CD4-positive, alpha-beta T cell treated with Interleukin-15 for 1 hour (primary cell): ENCODE data around the gene CBX8.

Experiments used
- DNase-seq: peaks from one replicate; pipeline ENCODE4 v3.0.0-alpha.2; 2020

CBX8 gene

DNA sequence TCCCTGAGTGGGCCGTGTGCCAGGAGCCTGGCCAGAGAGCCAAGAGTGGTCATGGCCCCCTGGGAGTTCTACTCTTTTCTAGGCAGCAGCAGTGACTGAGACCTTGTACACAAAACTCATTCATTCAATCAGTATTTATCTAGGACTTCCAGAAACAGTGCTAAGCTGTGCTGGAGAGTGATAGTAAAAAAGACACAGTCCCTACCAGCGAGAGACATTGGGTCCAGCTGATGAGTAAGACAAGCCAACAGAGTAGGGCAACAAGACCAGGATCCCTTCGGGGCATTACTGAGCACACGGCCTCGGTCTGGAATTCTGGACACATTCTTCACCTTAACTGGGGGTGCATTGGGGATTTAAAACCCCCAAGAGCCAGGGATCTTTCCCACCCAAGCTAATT, 22.2 kb upstream of the CBX8 start:
- no peak for DNase-seq

- DNase-seq: no peak
These were observed 21.3 kb upstream of the CBX8 start for GRCh38 chr17:79818026-79818758.

- DNase-seq: no peak
These were observed 19.1 kb upstream of the CBX8 start for GRCh38 chr17:79815836-79816461.

GRCh38 chr17:79814974-79815835, 18.3 kb upstream of the CBX8 start:
- DNase-seq: no peak

- DNase-seq: no peak
These were observed 17.5 kb upstream of the CBX8 start for GRCh38 chr17:79814127-79814973.

GRCh38 chr17:79813297-79814126, 16.6 kb upstream of the CBX8 start:
- DNase-seq: no peak

DNA sequence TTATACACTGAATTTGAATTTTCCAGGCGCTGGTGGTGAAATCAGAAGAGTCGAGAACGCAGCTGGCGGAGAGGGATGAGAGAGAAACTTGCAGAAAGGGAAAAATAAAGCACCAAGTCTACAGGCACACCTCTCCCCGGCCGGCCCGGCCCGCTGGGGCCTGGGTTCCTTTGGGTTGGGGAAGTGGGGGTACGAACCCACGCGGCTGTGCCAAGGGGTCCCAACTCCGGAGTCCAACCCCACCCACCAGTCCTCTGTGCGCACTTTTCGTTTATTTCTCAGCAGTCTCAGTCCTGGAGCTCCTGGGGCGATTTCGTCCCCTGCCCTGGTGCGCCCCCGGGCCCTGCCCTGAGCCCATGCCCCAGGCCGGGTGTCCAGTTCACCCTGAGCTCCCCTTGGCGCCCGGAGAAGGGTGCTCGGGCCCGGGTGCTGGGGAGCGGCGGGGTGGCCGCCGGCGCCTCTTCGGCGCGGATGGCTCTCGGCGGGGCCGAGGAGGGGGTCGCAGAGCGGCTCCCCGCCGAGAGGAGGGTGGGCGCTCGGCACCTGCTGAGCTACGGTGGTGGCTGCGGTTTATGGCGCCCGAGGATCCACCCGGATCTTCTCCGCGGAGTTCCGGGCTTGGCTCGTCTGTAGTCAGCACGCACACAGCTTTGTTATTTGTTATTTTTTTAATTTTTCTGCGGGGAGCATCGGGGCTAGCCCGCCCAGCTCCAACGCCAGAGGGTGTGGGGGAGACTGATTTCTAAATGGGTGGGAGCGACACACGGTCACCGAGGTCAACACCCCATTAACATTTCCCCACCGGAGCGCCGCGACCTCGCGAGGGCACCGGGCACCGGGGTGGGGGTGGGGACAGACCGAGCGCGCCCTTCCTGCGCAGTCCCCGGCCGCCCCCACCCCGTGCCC, 15.7 kb upstream of the CBX8 start:
- DNase-seq: no peak

GRCh38 chr17:79811868-79812352, 15.0 kb upstream of the CBX8 start:
- no peak for DNase-seq

DNA sequence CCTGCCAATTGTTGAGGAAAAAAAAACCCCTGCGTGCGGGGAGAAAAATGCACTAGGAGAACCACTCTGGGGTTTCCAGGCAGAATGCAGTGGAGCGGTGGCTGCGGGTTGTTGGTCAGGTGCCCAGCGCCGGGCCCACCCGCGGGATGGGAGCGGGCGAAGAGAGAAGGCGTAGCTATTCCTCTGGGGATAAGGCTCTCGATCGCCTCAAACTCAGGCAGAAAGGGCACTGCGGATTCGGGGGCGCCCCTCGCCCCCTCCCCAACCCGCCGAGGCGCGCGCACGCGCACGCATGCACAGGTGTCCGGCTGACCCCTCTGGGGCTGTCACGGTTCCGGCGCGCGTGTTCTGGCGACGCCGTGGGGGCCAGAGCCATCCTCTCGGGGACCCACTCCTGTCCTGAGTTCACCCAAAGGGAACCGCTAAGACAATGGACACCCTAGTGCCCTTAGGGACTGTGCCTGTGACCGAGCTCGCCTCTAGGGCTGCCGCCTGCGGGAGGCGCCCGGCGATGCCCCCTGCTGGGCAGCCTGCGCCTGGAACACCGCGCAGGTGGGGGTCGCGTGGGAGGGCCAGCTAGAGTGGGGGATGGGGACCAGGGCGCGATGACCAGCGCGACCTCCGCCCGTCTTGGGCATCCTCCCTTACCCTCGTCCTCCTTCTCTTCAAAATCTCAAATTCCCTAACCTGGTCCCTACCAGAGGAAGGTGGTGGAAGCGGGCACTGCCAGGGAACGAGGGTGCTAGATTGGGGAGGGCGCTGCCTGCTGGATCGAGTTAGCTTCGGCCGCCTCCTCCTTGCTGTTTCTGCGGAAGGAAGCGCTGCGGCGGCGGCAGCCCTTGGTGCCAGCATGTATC, 14.4 kb upstream of the CBX8 start:
- DNase-seq: no peak

- DNase-seq: peak; percentile 84
These were observed 13.5 kb upstream of the CBX8 start for GRCh38 chr17:79810130-79811010.

DNA sequence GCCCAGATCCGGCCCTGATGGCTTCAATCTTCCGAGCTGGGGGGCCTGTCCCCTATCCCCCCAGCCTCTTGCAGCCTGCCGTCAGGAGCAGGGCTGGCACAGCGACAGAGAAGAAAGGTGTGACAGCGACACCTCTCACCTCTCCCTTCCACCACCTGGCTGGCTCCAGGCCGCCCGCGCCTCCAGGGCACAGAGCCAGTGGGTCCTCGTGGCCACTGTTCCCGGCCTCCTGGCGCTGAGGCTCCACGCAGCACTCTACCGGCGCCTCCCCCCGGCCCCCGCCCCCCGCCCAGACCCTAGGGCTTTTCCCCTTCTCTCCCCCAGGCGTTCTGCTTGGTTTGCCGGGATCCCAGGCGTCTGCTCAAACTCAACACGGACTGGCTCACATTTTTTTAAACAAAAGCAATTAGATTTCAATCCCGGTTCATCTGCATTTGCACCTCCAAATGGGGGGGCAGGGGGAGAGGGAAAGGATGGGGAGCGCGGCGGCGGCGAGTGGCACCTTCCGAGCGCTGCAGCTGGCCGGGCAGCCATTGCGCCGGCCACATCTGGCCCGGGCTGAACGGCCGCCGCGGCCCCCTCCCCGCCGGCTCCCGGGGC, 12.8 kb upstream of the CBX8 start:
- no peak for DNase-seq

GRCh38 chr17:79808763-79809529, 12.1 kb upstream of the CBX8 start:
- no peak for DNase-seq

DNA sequence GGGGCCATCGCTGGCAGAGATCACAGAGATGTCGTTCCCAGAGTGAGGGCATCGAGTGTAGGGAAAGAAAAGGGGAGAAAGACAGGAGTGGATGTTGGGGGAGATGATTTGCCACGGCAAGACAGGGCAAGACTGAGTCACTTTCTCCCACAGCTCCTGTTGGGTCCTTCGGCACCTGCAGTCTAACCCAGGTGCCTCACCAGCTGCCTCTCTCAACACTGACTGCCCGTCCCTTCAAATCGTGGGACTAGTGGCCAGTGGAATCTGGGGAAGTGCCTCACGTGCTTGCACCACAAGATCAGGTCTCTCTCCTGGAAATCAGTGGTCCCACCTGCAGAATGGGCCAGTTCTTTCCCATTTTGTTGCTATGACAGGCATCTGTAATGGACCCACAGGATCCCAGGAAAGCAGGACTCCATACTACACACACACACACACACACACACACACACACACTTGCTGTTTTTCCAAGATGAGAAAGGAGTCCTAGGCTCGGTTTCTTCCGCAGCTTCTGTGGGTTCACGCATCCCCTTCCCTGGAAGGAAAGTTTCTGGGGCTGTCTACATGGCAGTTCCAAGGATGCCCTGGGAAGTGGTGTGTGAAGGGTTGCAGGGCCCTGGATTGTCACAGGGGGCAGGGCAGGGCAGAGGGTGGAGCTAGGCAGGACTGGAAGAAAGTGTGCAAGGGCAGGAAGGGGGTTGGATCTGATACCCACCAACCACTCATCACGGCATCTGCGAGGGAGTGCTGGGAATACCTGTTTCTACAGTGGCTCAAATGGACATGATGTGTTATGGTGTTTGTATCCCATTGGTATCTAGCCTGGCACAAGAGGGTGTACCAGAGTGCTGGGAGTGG, 10.2 kb upstream of the CBX8 start:
- DNase-seq: no peak

DNA sequence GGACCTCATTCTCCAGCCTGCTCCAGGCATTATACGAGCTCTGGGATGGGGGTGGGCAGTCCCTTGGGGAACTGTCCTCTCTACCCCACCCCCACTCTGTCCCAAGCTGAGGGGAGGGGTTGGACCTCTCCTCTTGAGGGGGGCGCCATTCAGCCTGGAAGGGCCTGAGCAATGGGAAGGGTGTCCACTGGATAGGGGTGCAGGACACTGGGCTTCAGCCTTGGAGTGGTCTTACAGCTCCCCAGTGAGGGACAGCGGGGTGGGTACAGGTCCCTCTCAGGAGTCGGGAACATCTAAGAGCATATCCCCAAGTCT, 9.5 kb upstream of the CBX8 start:
- no peak for DNase-seq

DNA sequence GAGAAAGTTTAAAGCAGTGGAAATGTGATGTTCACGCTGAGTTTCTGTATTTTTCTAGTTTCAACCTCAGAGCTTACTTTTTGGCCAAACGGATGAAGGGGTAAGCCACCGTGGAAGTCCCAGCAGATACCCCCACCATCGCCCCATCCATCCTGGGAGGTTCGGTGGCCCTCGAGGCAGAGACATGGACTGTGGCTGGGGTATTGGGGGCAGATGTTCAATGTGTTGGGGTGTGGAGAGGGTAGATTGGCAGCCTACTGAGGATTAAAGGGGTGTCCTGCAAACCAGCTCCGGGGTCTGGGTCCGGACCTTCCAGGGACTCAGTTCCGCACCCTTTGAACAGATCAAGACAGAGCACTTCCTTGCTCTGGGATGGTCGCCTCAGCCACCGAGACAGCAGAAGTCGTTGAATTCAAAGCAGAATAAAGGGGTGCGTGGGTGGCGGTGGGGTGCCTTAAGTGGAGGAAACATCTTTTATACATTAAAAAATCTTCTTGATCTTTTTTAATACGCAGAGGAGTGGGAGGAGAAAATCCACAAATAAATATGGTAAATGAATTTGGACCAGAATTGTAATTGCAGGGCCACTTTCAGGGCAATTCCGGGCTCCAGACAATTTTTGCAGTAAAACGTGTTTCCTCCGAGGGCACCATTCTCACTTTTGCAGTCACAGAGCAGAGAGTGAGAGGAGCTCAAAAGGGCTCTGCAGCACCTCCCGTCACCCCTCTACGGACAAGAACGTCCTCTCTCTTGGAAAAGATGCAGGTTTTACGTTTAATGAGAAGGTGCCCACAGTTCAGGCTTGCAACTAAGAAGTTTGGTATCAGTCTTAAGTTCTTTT, 8.2 kb upstream of the CBX8 start:
- DNase-seq: no peak
